COR-L47 (cell line): ENCODE results near the gene TPBG.
"Not testable (repeated sequence)": the region's sequence is repeated elsewhere in the genome, so short reads cannot be mapped to it uniquely, and the experiment has no call there.

Experiments used
- DNase-seq: peaks from one replicate; lab custom pipeline; 2025; lab: John Stamatoyannopoulos, UW

The TPBG gene

GRCh38 chr6:82374516-82374915 is 10.9 kb downstream of the TPBG start:
- no peak for DNase-seq

GRCh38 chr6:82376636-82377035 is 13.0 kb downstream of the TPBG start:
- no peak for DNase-seq

GRCh38 chr6:82380566-82381185 is 17.1 kb downstream of the TPBG start:
- no peak for DNase-seq

GRCh38 chr6:82381278-82381677 is 17.7 kb downstream of the TPBG start:
- no peak for DNase-seq

GRCh38 chr6:82385102-82385501 is 21.5 kb downstream of the TPBG start:
- no peak for DNase-seq

GRCh38 chr6:82385546-82385945 is 21.9 kb downstream of the TPBG start:
- no peak for DNase-seq

GRCh38 chr6:82385961-82386360 is 22.3 kb downstream of the TPBG start:
- DNase-seq = peak; percentile 89

GRCh38 chr6:82394770-82395169 is 31.2 kb downstream of the TPBG start:
- DNase-seq = not testable (repeated sequence)

GRCh38 chr6:82396964-82397751 is 33.5 kb downstream of the TPBG start:
- no peak for DNase-seq

GRCh38 chr6:82397962-82398692 is 34.5 kb downstream of the TPBG start:
- DNase-seq = no peak

- DNase-seq = no peak
Measured at GRCh38 chr6:82408952-82409431, 45.4 kb downstream of the TPBG start.

GRCh38 chr6:82410151-82410648 is 46.6 kb downstream of the TPBG start:
- DNase-seq = no peak

- no peak for DNase-seq
Measured at GRCh38 chr6:82413868-82414267, 50.3 kb downstream of the TPBG start.

GRCh38 chr6:82415820-82416219 is 52.2 kb downstream of the TPBG start:
- DNase-seq = no peak

GRCh38 chr6:82416346-82416745 is 52.7 kb downstream of the TPBG start:
- DNase-seq = no peak
